Activated CD4-positive, alpha-beta T cell treated with anti-CD3 and anti-CD28 coated beads, Interleukin-2, amount 50 U/mL, for 4 hours (primary cell): Measurements from ENCODE around the gene KIAA1958.

ENCODE experiments used
- DNase-seq, 2 experiments: peaks; one replicate each; pipeline ENCODE4 v3.0.0-alpha.2; 2020

The KIAA1958 gene, protein sequence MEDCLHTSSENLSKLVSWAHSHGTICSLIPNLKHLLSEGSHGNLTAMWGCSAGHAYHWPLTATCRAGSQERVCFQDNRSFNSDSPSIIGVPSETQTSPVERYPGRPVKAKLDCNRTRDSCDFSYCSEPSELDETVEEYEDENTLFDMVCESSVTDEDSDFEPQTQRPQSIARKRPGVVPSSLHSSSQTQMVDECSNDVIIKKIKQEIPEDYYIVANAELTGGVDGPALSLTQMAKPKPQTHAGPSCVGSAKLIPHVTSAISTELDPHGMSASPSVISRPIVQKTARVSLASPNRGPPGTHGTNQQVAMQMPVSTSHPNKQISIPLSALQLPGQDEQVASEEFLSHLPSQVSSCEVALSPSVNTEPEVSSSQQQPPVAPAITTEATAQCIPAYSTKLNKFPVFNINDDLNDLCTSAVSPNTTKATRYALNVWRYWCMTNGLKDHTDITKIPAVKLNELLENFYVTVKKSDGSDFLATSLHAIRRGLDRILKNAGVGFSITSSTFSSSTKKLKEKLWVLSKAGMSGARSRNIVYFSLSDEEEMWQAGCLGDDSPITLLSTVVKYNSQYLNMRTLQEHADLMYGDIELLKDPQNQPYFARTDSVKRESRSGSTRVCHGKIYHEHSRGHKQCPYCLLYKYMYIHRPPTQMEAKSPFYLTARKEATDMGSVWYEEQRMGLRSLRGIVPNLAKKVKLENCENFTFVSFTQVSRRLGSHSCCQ

GRCh38 chr9:112486221-112487007 is at the start of gene KIAA1958:
Gene KIAA1958, plus strand, starts transcription at chr9:112486827. Its CDS starts 87,254 bp downstream, at chr9:112574081.
- peak; percentile 62 to 68 for DNase-seq

- no peak for DNase-seq
Observed at GRCh38 chr9:112437406-112437805, 49.2 kb upstream of the KIAA1958 start.

DNA sequence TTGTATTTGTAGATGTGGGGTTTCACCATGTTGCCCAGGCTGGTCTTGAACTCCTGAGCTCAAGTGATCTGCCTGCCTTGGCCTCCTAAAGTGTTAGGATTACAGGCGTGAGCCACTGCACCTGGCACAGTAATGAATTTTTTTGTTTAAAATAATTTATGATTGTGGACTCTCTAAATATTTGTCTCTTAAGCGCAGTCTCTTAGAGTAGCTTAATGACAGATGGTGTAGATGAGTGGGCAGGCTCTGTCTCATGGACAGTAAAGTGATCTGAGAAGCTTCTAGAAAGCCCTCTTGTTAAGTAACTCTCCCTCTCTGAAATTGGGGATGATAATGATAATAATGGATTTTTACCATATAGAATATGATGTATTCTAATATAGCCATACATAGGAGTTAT is 47.5 kb upstream of the KIAA1958 start:
- DNase-seq = no peak

DNA sequence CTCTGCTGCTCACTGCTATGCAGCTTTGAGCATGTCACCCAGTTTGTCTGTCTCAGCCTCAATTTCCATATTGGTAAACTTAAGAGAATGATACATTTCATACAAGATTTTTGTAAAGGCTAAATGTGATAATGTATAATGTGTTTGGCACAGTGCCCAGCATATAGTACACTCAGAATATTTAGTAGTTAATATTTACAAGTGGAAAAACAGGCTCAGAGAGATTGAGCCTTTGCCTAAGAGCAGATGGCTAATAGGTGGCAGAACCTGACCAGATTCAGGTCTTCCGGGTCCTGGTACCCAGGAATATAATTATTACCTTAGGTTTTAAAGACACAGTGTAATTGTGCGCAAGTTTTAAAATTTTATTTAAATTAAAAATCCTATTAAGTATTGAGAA is 46.8 kb upstream of the KIAA1958 start:
- no peak for DNase-seq

DNA sequence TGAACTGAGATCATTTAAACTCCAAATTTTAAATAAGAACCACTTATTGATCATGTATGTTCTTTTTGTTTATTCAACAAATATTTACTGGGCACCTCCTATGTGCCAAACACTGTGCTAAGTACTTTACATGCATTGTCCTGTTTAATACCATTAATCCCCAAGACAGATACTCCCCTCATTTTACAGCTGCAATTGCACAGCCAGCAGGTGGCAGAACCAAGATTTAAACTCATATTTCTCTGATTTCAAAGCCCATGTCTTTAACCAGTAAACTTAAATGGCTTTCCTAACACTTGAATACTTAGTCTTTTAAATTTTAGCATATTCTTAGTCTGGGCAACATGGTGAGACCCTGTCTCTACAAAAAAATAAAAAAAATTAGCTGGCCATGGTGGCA is 43.4 kb upstream of the KIAA1958 start:
- peak; percentile 5 to 8 for DNase-seq

GRCh38 chr9:112443636-112444035 is 43.0 kb upstream of the KIAA1958 start:
- DNase-seq = no peak

DNA sequence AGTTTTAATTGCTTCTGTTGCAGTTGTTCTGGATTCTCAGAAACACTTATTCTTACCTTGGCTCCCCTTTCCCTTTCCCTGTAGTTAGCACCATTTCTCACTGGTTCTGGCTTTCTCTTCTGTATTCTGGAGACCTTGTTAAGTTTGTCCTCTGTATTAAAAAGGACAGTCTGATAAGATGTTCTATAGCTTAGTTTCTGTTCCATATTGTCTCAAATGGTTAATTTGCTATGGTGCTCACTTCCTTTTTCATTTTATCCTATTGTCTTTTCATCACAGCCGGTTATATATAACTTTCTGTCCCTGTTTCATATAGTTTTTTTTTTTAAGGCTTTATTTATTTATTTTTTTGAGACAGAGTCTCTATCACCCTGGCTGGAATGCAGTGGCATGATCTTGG is 41.4 kb upstream of the KIAA1958 start:
- DNase-seq = no peak

GRCh38 chr9:112446080-112446479 is 40.5 kb upstream of the KIAA1958 start:
- DNase-seq = no peak

DNA sequence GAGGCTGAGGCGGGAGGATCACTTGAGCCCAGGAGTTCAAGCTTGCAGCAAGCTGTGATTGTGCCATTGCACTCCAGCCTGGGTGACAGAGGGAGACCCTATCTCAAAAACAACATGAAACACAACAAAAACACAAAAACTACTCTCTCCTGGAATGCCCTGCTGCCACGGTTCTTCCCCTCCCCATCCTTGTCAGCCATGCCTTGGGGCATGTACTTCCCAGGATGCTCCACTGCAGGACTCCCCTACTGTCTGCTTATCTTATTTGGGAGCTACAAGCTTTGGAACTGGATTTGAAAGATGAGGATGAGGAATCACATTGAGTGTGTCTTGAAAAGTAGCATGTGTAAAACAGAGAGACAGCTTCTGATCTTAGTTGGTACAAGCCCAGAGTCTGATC is 40.1 kb upstream of the KIAA1958 start:
- DNase-seq = no peak

GRCh38 chr9:112447283-112447761 is 39.3 kb upstream of the KIAA1958 start:
- DNase-seq = no peak

DNA sequence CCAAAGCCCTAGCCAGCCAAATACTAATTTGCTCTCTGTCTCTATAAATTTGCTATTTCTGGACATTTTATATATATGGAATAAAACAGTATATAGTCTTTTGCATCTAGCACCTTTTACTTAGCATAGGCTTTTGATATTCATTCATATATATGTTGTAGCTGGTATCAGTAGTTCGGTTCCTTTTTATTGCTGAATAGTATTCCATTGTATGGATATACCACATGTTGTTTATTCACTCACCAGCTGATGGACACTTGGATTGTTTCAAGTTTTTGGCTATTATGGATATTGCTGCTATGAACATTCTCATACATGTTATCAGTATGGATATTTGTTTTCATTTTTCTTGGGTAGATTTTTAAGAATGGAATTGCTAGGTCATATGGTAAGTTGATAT is 23.8 kb upstream of the KIAA1958 start:
- no peak for DNase-seq

DNA sequence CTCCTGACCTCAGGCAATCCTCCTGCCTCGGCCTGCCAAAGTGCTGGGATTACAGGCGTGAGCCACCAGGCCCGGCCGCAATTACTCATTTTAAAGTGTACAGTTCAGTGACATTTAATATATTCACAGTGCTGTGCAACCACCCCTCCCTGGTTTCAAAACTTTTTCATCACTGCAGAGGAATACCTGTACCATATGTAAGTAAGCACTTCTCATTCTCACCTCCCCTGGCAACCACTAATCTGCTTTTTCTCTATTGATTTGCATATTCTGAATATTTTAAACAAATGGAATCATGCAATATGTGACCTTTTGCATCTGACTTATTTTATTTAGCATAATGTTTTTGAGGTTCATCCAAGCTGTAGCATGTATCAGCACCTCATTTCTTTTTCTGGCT is 21.3 kb upstream of the KIAA1958 start:
- no peak for DNase-seq

DNA sequence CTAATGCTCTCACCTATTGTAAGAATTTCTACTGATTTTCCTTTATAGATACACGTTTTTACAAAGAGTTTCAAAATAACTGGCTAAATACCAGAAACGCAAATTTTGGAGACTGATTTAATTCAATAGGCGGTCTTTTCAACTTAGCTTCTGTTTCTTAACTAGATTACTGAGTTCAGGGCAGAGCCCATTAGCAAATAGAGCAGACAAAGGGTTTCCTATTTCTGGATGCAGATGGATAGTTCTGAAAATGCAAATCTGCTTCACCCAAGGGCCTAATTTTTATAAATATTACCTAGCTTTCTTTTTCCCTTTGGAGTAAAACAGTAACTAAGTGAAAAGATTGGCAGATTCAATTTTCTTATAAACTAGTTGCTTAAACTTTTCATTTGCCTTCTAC is 13.6 kb upstream of the KIAA1958 start:
- no peak for DNase-seq

DNA sequence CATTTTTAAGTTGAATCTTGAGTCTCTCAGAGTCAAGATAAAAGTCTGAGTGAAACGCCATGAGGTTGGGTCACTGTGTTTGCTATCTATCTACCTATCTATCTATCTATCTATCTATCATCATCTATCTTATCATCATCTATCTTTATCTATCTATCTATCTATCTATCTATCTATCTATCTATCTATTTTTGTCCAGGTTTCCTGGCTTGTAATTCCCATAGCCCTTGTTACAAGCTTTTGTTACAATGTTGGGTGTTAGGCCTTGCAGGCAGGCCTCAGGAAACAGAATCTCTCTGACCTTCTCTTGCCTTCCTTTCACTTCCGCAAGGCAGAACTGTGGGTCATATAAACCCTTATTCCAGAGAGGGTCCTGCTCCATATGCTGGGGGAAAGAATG is 12.6 kb upstream of the KIAA1958 start:
- no peak for DNase-seq

DNA sequence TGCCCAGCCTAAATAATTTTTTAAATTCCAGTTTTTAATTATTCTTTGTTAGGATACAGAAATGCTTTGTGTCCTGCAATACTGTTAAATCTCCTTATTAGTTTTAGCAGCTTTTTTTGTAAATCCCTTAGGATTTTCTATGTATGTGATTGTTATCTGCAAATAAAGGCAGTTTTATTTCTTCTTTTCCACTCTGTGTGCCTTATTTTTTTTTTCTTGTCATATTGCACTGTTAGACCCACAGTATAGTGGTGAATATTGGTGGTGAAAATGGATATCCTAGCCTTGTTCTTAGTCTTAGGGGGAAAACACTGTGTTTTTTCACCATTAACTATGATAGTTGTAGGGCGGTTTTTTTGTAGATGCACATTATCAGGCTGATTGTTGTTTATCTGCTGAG is 11.3 kb upstream of the KIAA1958 start:
- DNase-seq = no peak

DNA sequence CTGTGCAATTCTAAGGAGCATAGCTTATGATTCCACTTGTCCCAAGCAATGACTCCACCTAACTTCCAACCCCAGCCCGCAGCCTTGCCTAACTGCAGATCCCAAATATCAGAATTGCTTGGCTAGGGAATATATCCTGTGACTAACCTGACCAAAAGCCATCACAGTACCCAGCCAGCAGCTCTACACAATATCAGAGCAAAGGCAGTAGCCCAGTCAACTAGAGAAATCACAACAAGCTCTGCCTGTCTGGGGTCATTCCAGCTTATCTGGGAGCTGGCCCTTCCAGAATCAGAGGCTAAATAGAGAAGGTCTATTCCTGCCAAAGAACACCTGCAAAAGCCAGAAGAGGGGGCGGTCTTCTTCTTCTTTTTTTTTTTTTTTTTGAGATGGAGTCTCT is 9.3 kb upstream of the KIAA1958 start:
- DNase-seq = no peak

GRCh38 chr9:112479221-112479620 is 7.4 kb upstream of the KIAA1958 start:
- no peak for DNase-seq

DNA sequence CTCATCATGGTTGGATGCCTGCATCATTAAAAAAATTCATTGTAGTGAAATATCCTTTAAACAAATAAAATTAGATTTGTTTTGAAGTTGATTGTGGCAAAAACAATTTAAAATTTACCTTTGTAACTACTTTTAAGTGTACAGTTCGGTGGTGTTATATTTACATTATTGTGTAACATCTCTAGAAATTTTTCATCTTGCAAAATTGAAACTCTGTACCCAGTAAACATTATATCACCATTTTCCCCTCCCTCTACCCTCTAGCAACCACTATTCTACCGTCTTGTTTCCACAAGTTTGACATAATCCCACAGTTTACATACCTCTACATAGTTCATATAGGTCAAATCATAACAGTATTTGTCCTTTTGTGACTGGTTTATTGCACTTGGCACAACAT is 2.0 kb upstream of the KIAA1958 start:
- no peak for DNase-seq

- no peak for DNase-seq
Observed at GRCh38 chr9:112485574-112485973, 1.1 kb upstream of the KIAA1958 start.

- DNase-seq = peak; percentile 48 to 58
Observed at GRCh38 chr9:112487008-112487798, 576 bp downstream of the KIAA1958 start.

- no peak for DNase-seq
Observed at GRCh38 chr9:112487799-112488340, 1.2 kb downstream of the KIAA1958 start.

GRCh38 chr9:112489039-112489546 is 2.5 kb downstream of the KIAA1958 start:
- DNase-seq = no peak
